ENCODE results near the gene DDB1. TPM values are rescaled to one million over a fixed set of nuclear protein-coding genes. Genes with fewer than 3 reads are reported as not detected.

The DDB1 gene
- total RNA-seq, 1 experiment from 2014 or later, result 297 TPM

DNA sequence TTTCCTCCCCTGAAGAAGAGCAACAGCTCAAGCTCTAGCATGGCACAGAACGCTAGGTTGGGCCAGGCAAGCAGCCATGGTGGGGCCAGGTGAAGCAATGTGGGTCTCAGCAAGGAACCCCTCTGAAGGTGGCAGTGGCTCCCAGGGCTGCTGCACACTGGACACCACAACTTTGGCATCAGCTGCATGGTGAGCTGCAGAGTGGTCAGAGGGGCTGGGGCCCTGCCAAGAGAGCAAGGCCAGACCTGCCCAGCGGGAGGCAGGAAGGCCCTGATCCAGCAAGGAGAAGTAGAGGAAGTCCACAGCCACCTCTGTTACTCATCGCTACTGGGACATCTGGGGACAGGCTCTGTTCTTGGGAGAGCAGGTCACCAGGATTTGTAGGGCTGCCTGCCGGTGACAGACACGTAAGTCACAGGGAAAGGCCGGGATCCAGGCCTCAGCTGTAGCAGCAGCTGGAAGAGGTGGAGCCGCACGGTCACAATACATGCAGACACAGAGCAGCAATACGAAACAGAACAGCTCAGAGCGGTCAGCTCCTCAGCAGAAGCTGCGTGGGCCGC, 16.4 kb upstream of the DDB1 start:
- H2BK120ac ChIP-seq (ENCODE audit: low read depth, low read length, poor library complexity, severe bottlenecking), result no peak overlapping the region
- no peak overlapping the region for H3K18ac ChIP-seq (ENCODE audit: insufficient read length, low read depth, low read length)
- no peaks in the 10 kb centered on the region for H3K4me1 Mint-ChIP-seq
- no peak overlapping the region for H2AFZ ChIP-seq (ENCODE audit: low read length)
- H3K27ac Mint-ChIP-seq, result peak overlapping the region in 1 of 3 experiments; percentile 58; a peak in 1 of 7 replicates
- H3K4me1 ChIP-seq (ENCODE audit: insufficient read depth, low read length), result no peaks in the 10 kb centered on the region
- DNase-seq, result no peak
- no peak overlapping the region for H3K14ac ChIP-seq (ENCODE audit: insufficient read depth, low read length)
- no peaks in the 10 kb centered on the region for H3K27me3 ChIP-seq (ENCODE audit: insufficient read depth, low read length)
- no peak overlapping the region for H3T11ph ChIP-seq (ENCODE audit: low read length)
- H3K27me3 Mint-ChIP-seq (ENCODE audit: low read depth), result no peaks in the 10 kb centered on the region
- no peaks in the 10 kb centered on the region for H4K20me1 ChIP-seq (ENCODE audit: control insufficient read depth, insufficient read depth, insufficient read length)
- H3K36me3 Mint-ChIP-seq (ENCODE audit: insufficient read depth in 1 of 3, low read depth in 3 of 3), result peaks cover 7 to 52% (median 32%) of the 10 kb centered on the region in 3 experiments
- H3K79me1 ChIP-seq (ENCODE audit: insufficient read depth, low read depth, low read length, poor library complexity, severe bottlenecking), result no peaks in the 10 kb centered on the region
- H2BK12ac ChIP-seq (ENCODE audit: insufficient read length, low read depth, low read length), result no peak overlapping the region
- no peak overlapping the region for H3K23ac ChIP-seq (ENCODE audit: insufficient read length, low read depth, low read length)
- no peak overlapping the region for H2AK5ac ChIP-seq (ENCODE audit: insufficient read length, low read length)
- H3K4ac ChIP-seq (ENCODE audit: low read depth, low read length), result no peak overlapping the region
- H3K4me3 Mint-ChIP-seq, result no peak overlapping the region
- no peak overlapping the region for H2BK15ac ChIP-seq (ENCODE audit: low read depth, low read length)
- no peaks in the 10 kb centered on the region for H3K9me3 Mint-ChIP-seq
- no peak overlapping the region for H2BK20ac ChIP-seq (ENCODE audit: low read depth, low read length, poor library complexity, severe bottlenecking)
- no peaks in the 10 kb centered on the region for H3K79me2 ChIP-seq (ENCODE audit: insufficient read depth, low read length)
- H3K56ac ChIP-seq (ENCODE audit: insufficient read length, low read depth, low read length), result no peak overlapping the region
- no peak overlapping the region for H4K8ac ChIP-seq (replicated peaks; ENCODE audit: insufficient read length, low read depth, low read length)
- H3K23me2 ChIP-seq (ENCODE audit: insufficient read length, low read depth, low read length, poor library complexity, severe bottlenecking), result no peaks in the 10 kb centered on the region
- no peaks in the 10 kb centered on the region for H3K9me3 ChIP-seq (ENCODE audit: control insufficient read depth, low read depth, low read length)
- no peak overlapping the region for H4K5ac ChIP-seq (ENCODE audit: insufficient read length, low read depth, low read length)
- TF ChIP-seq CTCF (conservative IDR thresholded peaks at IDR 0.05), result no peak
- H4K91ac ChIP-seq (ENCODE audit: insufficient read length, low read depth, low read length), result no peak overlapping the region
- H3K4me2 ChIP-seq (ENCODE audit: insufficient read depth, insufficient read length, low read length), result no peak overlapping the region
- WGBS (ENCODE audit: extremely low coverage, insufficient read length, low lambda C conversion rate), result no CpG with 5 or more reads among the region's 12 CpGs
- no peak overlapping the region for H3K9ac ChIP-seq (ENCODE audit: extremely low read depth, insufficient read length, low read length)
- H2BK5ac ChIP-seq (ENCODE audit: insufficient read length, low read length), result no peak overlapping the region
- H3K27ac ChIP-seq (ENCODE audit: insufficient read length, low read depth, low read length), result no peak overlapping the region
